Uterus (tissue), 4 donors: ENCODE results near the gene LYPD4. TPM values are rescaled to one million over a fixed set of nuclear protein-coding genes. Genes with fewer than 3 reads are reported as not detected.
"Not testable (repeated sequence)": the region's sequence is repeated elsewhere in the genome, so short reads cannot be mapped to it uniquely, and the experiment has no call there.

Experiments
- DNase-seq, 2 donors: peaks; one replicate each; pipeline ENCODE4 v3.0.0-alpha.2; 2019 to 2020
- H3K27ac ChIP-seq, 2 donors: fragments of 200-600 bp; sonication (generic); 1 replicate in 1 of 2; 2 replicates in 1 of 2; pipeline ENCODE4 v1.5.1; 2016 to 2018
- H3K27me3 ChIP-seq, 2 donors: fragments of 200-600 bp; sonication (generic); one replicate each; pipeline ENCODE4 v1.5.1; 2018 to 2019; ENCODE audit warnings: control low read depth in 1 of 2
- H3K36me3 ChIP-seq, 2 donors: fragments of 200-600 bp; sonication (generic); one replicate each; pipeline ENCODE4 v1.5.1; 2019; ENCODE audit warnings: control low read depth in 1 of 2
- H3K4me1 ChIP-seq, 2 donors: fragments of 200-600 bp; sonication (generic); one replicate each; pipeline ENCODE4 v1.5.1; 2018 to 2019; ENCODE audit warnings: control low read depth in 1 of 2
- H3K4me3 ChIP-seq, 2 donors: fragments of 200-600 bp; sonication (generic); 1 replicate in 1 of 2; 2 replicates in 1 of 2; pipeline ENCODE4 v1.5.1; 2018 to 2019; ENCODE audit warnings: mild to moderate bottlenecking in 1 of 2
- H3K9me3 ChIP-seq, 2 donors: fragments of 200-600 bp; sonication (generic); one replicate each; pipeline ENCODE4 v1.5.1; 2019; ENCODE audit warnings: control low read depth in 1 of 2
- POLR2A ChIP-seq, 2 donors: fragments of 450-650 bp; IDR thresholded peaks; one replicate each; pipeline ENCODE4 v1.6.1; 2016; ENCODE audit warnings: antibody characterized with exemption in 2 of 2, mild to moderate bottlenecking in 1 of 2, moderate library complexity in 1 of 2
- intact Hi-C: fragments of 100-400 bp; cut with DNase I; formaldehyde crosslinking; loops from one replicate; pipeline ENCODE4 v1.15.1; 2023; ENCODE audit warnings: low total_unique reads
- microRNA-seq: library from miRNA; unstranded; fragments of <30 nt; microRNA quantifications from one replicate; pipeline ENCODE4, GENCODE V29; 2016; ENCODE audit warnings: borderline microRNAs expressed, borderline replicate concordance
- small RNA-seq: library from RNA; depleted of rRNA; stranded (forward); fragments of <200 nt; gene quantifications from one replicate; pipeline ENCODE3, GENCODE V24; 2016
- total RNA-seq, 4 donors: library from RNA; depleted of rRNA in 3 of 4; stranded (reverse); fragments of >200 nt in 3 of 4; gene quantifications; one replicate each; pipeline versions ENCODE4 v1.1.0 to v1.2.4, GENCODE V29; 2014 to 2023
- TF ChIP-seq, protein P1 (sequence below), 4 experiments: fragments of 200-600 bp in 2 of 4; fragments of 450-650 bp in 2 of 4; sonication (generic) in 2 of 4; IDR thresholded peaks; one replicate each; pipeline ENCODE4 v1.5.1; 2016 to 2019; ENCODE audit warnings: antibody characterized with exemption in 4 of 4, mild to moderate bottlenecking in 2 of 4, moderate library complexity in 1 of 4
- donor health status: DM: yes; HTN: yes; CAD: no.

Gene LYPD4
- total RNA-seq, 4 donors from 2014 or later: not detected

DNA sequence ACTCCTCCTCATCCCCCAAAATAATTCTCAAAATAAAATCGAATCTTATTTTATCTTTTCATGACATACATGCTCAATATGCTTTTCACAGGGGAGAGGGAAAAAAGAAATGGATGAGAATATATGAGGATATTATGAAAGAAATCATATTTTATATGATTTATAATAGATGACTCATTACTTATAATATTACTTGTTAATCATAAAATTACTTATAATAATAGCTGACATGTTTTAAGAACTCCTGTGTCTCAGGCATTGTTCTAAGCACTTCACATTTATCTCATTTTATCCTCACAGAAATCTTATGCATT, 51.1 kb downstream of the LYPD4 start:
- intact Hi-C loops: no loop called here
- H3K27ac ChIP-seq: no peak overlapping the region
- no peaks in the 10 kb centered on the region for H3K36me3 ChIP-seq
- H3K4me3 ChIP-seq: no peak overlapping the region
- no peaks in the 10 kb centered on the region for H3K4me1 ChIP-seq
- H3K27me3 ChIP-seq: no peaks in the 10 kb centered on the region
- no peak for DNase-seq
- H3K9me3 ChIP-seq: no peaks in the 10 kb centered on the region
- TF ChIP-seq, protein P1, sequence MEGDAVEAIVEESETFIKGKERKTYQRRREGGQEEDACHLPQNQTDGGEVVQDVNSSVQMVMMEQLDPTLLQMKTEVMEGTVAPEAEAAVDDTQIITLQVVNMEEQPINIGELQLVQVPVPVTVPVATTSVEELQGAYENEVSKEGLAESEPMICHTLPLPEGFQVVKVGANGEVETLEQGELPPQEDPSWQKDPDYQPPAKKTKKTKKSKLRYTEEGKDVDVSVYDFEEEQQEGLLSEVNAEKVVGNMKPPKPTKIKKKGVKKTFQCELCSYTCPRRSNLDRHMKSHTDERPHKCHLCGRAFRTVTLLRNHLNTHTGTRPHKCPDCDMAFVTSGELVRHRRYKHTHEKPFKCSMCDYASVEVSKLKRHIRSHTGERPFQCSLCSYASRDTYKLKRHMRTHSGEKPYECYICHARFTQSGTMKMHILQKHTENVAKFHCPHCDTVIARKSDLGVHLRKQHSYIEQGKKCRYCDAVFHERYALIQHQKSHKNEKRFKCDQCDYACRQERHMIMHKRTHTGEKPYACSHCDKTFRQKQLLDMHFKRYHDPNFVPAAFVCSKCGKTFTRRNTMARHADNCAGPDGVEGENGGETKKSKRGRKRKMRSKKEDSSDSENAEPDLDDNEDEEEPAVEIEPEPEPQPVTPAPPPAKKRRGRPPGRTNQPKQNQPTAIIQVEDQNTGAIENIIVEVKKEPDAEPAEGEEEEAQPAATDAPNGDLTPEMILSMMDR (IDR thresholded peaks at IDR 0.05): no peak
- no peak for TF ChIP-seq POLR2A (IDR thresholded peaks at IDR 0.05)

DNA sequence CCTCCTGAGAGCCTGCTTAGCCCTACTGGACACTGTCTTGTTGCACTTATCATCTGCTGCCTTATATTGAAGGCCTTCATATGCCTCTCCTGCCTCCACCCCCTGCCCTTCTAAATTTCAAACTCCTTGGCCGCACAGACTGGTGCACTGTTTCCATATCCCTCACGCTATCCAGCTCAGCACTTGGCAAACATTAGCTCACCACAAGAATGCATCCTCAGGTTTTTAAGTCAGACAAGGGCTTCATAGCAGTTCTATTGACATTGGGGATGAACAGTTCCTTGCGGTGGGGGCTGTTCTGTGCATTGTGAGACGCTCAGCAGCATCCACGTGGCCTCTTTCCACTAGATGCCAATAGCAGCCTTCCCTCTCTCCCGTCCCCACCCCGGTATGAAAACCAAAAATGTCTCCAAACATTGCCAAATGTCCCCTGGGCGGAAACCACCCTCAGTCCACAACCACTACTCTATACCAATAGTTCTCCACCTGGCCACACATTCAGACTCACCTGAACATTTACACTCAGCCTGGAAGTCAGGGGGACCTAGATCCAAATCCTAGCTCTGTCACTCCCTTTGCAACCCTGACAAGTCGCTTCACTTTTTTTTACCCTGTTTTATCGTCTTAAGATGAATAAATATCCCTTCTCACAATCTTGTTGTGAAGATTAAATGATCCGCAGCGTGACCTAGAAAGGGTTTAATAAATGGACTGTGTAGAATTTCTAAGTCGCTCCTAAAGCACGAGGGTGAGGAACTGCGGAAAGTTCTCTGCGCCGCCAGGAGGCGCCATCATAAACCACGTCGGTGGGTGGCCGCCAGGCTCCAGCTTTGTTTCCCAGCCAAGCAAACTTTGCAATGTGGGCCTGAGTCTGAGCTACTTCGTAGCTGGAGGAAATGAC, 51.7 kb downstream of the LYPD4 start:
- no peak for DNase-seq
- intact Hi-C loops: no loop called here
- Histone ChIP-seq H3K36me3 (no peaks in the 10 kb centered on the region), H3K4me1 (no peaks in the 10 kb centered on the region), H3K9me3 (no peaks in the 10 kb centered on the region), H3K4me3 (no peak overlapping the region), H3K27ac (no peak overlapping the region), H3K27me3 (no peaks in the 10 kb centered on the region)
- no peak for TF ChIP-seq POLR2A (IDR thresholded peaks at IDR 0.05)
- TF ChIP-seq, protein P1 (IDR thresholded peaks at IDR 0.05): peak in 1 of 4 experiments; percentile 14

DNA sequence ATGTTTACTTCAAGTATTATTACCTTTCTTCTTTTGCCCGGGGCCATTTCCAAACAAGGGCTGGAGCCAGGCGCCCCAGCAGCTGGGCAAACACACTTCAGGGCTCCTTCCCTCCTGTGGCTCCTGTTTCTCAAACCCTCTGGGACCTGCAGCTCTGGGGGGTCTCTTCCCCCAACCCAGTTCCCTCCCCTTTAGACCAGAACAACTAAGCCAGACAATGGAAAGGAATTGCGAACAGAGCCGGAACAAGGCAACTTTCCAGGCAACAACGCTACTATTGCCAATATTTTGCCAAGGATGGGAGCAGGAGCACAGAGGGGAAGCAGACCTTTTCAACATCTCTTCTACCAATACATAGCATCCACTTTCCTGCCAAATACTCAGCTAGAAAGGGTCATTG, 55.4 kb downstream of the LYPD4 start:
- H3K4me1 ChIP-seq, DNase-seq, H3K27ac ChIP-seq, H3K9me3 ChIP-seq, H3K4me3 ChIP-seq, H3K27me3 ChIP-seq, intact Hi-C loops, H3K36me3 ChIP-seq: not testable (repeated sequence)

DNA sequence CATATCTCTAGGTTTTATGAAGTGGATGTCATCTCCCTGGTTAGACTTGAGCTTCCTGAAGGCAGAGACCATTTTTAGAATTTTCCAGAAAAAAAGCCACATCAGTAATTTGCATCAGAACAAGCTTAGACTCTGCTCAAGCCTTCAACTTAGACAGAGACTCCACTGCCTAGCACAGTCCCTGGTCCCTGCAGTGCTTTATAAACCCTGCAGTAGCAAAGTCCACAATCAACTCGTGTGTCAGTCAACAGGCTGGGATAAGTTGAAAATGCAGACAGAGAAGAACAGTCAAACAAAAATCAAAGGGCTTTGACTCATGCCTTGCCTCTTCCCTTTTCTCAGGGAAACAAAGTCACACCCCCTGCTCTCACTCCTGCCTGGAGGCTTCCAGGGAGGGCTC, 56.0 kb downstream of the LYPD4 start:
- H3K4me3 ChIP-seq, H3K9me3 ChIP-seq, DNase-seq: not testable (repeated sequence)

More for the DNA sequence above, 56.0 kb downstream of the LYPD4 start:
- H3K4me1 ChIP-seq, H3K36me3 ChIP-seq, H3K27ac ChIP-seq, intact Hi-C loops, H3K27me3 ChIP-seq: not testable (repeated sequence)

Small RNA genes within 50 kb of the gene (microRNA-seq; reads per million reads assigned to microRNA genes)
- gene MIR6797: not detected

Small RNA genes within 50 kb of the gene (small RNA-seq; reads per million reads assigned to genes)
- gene MIR6797: not detected

Other genes with a start within 250 kb of the LYPD4 start
- gene CEACAM4, start 217.6 kb downstream of the LYPD4 start, total RNA-seq: under 1 TPM in 2 of 4 donors, not detected in 2; 0.26 to 0.61 TPM
- 1 to 10 TPM in 1 of 4 donors, under 1 TPM in 2, not detected in 1; 0.49 to 1.8 (median 0.51) TPM for gene CEACAM7, start 156.4 kb downstream of the LYPD4 start, total RNA-seq
- under 1 TPM in 2 of 4 donors, not detected in 2; 0.29 to 0.51 TPM for gene CEACAM5, start 136.1 kb downstream of the LYPD4 start, total RNA-seq
- under 1 TPM in 1 of 4 donors, not detected in 3; 0.41 TPM for gene CEACAM6, start 89.2 kb downstream of the LYPD4 start, total RNA-seq
- gene CEACAM3, start 48.1 kb downstream of the LYPD4 start, total RNA-seq: not detected
- gene DMRTC2, start 359 bp upstream of the LYPD4 start, total RNA-seq: under 1 TPM in 1 of 4 donors, not detected in 3; 0.14 TPM
- gene RPS19, start 15.6 kb upstream of the LYPD4 start, total RNA-seq: 1,000 to 10,000 TPM in 2 of 4 donors, 100 to 1,000 TPM in 2; 324 to 1,895 (median 1,094) TPM
- under 1 TPM in 2 of 4 donors, not detected in 2; 0.29 to 0.62 TPM for gene CD79A, start 32.6 kb upstream of the LYPD4 start, total RNA-seq
- 100 to 1,000 TPM in 1 of 4 donors, 10 to 100 TPM in 3; 13.5 to 118 (median 37.1) TPM for gene ARHGEF1, start 38.5 kb upstream of the LYPD4 start, total RNA-seq
- gene ERFL, start 83.8 kb upstream of the LYPD4 start, total RNA-seq: 1 to 10 TPM in 1 of 4 donors, not detected in 3; 1.7 TPM
- gene RABAC1, start 114.6 kb upstream of the LYPD4 start, total RNA-seq: 100 to 1,000 TPM in 3 of 4 donors, 10 to 100 TPM in 1; 83.0 to 223 (median 178) TPM
- gene ATP1A3, start 149.5 kb upstream of the LYPD4 start, total RNA-seq: under 1 TPM in 1 of 4 donors, not detected in 3; 0.55 TPM
- 10 to 100 TPM in 1 of 4 donors, 1 to 10 TPM in 2, not detected in 1; 5.6 to 17.8 (median 7.0) TPM for gene GRIK5, start 225.5 kb upstream of the LYPD4 start, total RNA-seq
- 10 to 100 TPM in 3 of 4 donors, 1 to 10 TPM in 1; 5.6 to 19.9 (median 14.1) TPM for gene ZNF574, start 231.5 kb upstream of the LYPD4 start, total RNA-seq